HG03432 (cell line): Measurements from ENCODE around the gene CCDC102B.
"Not testable (repeated sequence)": the region's sequence is repeated elsewhere in the genome, so short reads cannot be mapped to it uniquely, and the experiment has no call there.

Experiments used
- ATAC-seq: cut with Tn5 transposase; IDR thresholded peaks from one replicate; pipeline ENCODE4 v1.9.1; 2021; ENCODE audit warnings: mild to moderate bottlenecking, moderate library complexity; ENCODE audit not compliant: unreplicated experiment

Gene CCDC102B

DNA sequence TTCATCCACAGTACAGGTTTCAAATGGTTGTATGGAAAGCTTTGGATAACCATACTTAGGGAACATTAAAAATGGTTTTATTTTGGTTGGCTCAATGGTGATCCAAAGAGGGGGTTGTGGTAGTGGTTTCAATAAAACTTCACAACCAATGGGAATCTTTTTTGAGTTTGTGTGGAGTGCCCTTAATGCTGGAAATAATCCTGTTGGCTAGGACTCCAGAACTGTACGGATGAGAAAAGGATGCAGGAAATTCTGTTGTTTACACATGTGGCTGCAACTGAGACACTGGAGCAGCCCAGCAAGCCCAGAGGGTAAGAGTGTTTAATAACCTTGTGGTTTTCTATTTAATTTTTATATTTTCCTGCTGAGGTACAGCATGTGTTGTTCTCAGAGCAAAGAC, at the start of gene CCDC102B:
TSS of gene CCDC102B (plus strand) at position 210 of the 400 bp plus-strand sequence. CDS start 38,684 bp downstream, outside the sequence.
- ATAC-seq: no peak

DNA sequence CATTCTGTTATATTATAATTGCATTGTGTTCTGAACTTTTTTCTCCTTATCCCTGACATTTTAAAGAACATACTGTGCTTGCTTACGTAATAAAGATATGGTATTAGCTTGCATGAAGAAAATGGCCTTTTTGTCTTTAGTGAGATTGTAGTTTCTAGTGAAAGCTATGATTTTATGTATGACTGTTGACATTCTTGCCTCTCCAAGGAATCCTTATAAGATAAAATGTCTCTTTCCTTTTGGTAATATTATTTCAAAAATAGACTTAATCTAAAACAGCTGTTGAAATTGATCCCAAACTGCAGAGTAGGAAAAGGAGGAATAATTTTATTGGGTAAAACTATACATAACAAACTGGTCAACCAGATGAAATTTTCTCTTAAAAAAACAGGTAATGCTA, 40.8 kb upstream of the CCDC102B start:
- ATAC-seq: no peak

DNA sequence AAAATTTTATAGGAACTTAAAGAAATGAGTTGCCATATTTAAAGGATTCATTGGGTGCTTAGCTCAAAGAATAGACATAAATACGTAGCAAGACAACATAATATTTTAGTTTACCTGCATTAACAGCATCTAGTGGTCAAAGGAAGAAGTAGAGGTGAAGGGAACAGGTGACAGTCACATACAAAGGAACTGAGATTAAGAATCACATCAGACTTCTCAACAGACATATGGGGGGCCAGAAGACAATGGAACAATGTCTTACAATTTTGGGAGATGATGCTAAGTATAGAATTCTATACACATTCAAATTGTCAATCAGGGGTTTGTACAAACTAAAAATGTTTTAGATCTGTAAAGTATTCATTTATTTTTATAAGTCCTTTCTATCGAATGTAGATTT, 38.6 kb upstream of the CCDC102B start:
- no peak for ATAC-seq

DNA sequence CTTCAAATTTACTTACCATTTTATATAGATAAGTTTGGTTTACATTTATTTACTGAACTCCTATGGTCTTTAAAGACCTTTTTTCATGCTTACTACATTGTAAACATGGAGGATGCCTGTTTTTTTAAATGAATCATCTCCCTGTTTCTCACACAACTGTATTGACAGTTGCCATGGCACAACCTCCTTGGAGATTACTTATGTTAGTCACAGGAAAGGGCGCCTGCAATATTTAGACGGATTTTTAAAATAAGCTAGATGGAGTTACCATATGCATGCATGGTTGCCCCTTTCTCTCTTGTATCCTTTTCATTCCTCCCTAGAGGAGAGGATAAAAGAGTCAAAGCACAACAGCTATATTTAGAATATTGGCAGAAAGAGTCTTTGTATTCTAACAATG, 34.8 kb upstream of the CCDC102B start:
- ATAC-seq: no peak

DNA sequence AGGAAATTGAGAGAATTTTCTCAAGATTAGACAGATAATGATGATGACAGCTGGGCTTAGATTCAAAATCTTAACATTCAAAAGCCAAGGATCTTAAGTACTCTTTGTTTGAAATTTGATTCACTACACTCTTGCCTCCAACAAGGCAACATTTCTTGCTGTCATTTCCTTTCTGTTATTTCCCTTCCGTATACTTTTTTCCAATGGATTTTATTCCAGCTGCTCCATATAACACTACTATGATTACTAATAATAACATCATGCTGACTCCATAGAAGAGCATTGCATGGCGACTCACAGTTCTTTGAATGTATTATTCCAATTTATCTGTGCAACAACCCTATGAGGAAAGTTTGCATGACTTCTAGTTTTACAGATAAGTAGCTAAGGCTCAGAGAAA, 33.9 kb upstream of the CCDC102B start:
- ATAC-seq: no peak

DNA sequence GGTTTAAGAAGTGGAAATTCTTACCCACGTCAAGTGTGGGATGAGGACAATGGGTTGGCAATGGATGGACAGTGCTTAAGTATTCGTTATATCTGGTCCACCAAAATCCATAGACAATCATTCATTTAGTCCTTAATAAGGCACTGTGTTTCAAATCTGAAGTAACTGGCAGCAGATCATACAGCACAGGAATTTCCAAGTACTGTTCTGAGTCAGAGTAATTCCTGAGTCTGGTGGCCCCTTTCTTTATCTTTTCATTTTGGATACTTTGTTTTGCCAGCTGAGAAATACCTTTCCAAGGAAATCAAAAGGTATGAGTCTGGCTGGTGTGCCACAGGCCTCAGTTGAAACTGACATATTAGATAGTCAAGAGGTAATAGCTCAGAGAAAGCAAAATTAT, 31.4 kb upstream of the CCDC102B start:
- no peak for ATAC-seq

DNA sequence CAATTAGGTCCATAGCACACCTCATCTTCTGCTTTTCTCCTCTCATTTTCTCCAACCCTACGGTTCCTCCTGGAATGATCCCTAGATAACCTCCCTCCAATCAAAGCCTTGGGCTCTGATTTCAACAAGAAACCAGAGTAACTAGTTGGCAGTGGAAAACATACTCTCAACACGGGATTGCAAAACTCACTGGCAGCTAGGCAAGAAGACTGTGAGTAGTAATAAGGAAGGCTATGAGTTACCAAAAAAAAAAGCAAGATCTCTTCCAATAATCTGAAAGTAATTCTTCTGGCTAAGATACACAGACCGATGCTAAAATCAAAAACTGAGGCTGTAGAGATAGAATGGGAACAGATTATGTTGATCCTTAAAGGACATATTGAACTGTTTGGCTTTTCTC, 28.4 kb upstream of the CCDC102B start:
- no peak for ATAC-seq

DNA sequence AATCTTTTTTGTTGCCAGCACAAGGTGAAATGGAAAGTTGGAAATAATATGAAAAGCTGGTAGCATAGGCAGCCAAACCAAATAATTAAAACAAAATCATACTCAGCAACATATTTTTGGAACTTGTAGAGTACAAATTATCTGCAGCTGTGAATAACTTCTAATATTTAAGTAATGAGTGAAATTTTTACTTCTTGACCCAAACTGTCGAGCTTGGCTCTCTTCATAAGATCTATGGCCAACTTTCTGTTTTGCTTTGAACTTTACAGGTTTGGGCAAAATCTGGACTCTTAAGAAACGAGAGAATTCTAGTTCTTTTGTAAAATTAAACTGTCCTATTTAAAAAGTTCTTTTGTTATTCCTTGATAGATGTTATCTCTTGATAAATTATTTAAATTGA, 25.6 kb upstream of the CCDC102B start:
- ATAC-seq: no peak

DNA sequence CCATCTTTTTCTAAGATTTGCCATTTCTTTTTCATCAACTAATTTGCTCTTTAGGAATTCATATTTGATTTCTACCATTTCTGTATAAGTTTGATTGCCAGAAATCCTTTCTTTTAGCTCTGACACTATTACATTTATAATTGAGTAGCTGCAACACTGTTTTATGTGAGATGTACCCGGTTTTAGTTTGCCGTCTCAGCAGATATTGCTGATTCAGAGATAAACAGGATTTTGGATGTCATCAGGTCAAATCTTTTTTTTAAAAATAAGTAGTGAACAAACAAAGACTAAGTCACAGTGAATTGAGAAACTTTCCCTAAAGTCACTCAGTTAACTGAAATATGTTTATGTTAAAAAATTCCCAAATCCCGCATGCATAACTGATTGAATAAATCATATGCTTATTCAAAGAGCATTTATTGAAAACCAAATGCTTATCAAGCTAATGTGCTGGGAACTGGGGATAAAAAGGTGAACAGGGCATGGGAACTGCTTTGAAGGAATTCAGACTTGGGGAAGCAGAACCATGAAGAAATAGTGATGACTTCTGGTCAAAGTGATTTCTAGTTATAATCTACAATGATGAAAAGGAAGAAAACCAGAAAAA, 19.5 kb upstream of the CCDC102B start:
- no peak for ATAC-seq

DNA sequence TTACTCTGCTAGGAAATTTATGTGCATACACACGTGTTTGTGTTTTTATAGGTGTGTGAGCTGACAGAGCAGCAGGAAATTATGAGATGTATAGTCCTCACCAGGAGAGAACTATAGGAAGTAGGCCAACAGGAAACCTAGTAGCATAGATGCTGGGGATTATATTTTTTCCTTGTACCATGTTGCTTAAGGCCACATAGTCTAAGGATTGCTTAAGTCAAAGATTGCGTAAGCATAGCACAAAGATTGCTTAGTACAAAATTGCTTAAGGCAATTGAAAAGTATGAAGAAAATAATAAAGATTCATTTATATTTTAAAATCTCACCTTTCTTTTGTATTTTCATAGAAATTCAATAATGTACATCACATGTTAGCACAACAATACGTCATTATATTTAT, 18.7 kb upstream of the CCDC102B start:
- ATAC-seq: no peak

DNA sequence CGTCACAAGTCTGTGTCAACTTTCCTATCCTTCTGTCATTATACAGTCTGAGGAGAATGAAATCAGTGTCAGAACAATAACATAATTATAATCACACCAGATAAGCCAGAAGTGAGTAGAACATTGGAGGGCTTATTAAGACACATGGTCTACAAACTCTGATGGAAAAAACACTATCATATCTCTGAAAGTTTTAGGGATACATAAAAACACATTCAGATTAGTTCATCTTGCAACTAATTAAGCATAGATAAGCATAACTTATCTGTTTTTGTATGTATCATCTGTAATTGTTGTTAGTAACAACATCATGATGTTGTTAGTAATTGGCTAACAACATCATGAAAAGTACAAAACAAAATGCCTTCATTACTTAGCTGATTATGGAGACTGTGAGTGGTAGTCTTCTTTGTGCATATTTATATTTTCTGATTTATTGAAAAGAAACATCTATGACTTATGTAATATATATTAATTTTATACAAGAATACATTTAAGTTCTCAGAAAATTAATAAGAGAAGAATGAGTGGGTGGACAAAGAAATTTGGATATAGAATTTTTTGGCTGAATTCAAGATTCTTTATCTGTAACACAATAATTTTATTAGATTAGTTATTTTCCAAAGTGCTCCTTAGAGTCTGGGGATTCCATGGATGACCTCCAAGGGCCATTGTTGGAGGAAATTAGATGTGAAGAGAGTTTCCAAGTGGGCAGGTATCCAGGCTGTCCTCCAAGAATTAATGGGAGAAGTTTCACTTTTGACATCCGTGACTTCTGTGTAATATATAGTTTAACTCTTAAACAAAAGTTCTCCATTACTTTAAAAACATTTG, 16.9 kb upstream of the CCDC102B start:
- no peak for ATAC-seq

DNA sequence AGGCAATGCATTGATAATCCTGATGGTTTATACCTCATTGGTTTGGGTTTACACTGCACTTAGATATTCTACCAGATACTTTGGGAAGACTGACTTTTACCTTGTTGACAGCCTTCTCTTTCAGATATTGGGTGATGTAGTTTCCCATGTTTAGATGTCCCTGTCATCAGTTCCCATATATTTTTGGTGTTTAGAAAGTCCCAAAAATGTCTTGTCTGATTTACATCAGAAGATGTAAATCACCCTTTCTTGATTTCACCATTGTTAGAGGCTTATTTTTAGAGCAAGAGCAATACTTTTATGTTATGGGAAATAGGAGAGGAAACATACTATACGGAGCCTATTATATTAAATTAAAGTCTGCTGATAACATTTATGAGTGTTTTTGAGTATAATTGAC, 14.4 kb upstream of the CCDC102B start:
- ATAC-seq: no peak

DNA sequence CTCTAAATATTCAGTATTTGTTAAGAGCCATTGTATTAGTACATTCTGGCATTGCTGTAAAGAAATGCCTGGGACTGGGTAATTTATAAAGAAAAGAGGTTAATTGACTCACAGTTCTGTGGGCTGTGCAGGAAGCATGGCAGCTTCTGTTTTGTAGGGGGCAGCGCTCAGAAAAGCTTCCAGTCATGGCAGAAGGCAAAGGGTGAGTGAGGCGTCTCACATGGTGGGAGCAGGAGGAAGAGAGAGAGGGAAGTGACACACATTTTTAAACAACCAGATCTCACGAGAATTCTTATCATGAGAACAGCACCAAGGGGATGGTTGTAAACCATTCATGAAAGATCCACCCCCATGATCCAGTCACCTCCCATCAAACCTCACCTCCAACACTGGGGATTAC, 13.8 kb upstream of the CCDC102B start:
- ATAC-seq: no peak

DNA sequence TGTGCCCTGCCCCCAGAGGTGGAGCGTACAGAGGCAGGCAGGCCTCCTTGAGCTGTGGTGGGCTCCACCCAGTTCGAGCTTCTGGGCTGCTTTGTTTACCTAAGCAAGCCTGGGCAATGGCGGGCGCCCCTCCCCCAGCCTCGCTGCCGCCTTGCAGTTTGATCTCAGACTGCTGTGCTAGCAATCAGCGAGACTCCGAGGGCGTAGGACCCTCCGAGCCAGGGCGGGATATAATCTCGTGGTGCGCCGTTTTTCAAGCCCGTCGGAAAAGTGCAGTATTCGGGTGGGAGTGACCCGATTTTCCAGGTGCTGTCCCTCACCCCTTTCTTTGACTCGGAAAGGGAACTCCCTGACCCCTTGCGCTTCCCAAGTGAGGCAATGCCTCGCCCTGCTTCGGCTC, 7.6 kb upstream of the CCDC102B start:
- ATAC-seq: not testable (repeated sequence)

DNA sequence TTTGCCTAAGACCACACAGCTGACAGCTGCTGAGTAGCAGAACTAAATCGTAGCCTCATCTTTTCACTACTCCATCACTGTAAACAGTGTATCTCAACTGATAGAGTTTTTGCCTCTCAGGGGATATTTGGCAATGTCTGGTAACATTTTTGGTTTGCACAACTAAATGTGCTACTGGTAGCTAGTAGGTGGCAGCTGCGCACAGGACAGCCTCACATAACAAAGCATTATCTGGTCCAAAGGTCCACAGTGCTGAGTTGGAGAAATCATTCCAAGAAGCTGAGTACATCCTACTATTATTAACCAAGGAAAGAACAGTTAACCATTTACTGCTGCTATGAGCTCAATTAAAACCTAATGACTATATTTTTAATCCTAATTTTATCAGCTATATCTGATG, 6.1 kb upstream of the CCDC102B start:
- no peak for ATAC-seq

DNA sequence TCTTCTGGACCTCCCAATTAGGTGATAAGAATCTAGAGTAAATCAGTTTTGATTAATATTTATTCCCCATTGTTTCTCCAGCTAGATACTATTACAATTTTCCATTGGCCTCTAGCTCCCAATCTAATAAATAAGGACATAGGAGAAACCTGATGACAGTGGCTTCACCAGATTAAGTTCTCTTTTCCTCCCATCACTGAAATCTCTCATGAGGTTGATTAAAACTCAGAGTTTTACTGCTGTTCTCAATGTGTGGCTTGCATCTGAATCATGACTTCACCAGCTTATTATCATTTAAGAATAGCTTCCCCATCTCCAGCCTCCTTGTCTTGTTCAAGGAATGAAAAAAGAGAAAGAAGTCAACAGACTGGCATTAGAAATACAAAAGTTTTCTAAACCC, 3.9 kb upstream of the CCDC102B start:
- no peak for ATAC-seq

DNA sequence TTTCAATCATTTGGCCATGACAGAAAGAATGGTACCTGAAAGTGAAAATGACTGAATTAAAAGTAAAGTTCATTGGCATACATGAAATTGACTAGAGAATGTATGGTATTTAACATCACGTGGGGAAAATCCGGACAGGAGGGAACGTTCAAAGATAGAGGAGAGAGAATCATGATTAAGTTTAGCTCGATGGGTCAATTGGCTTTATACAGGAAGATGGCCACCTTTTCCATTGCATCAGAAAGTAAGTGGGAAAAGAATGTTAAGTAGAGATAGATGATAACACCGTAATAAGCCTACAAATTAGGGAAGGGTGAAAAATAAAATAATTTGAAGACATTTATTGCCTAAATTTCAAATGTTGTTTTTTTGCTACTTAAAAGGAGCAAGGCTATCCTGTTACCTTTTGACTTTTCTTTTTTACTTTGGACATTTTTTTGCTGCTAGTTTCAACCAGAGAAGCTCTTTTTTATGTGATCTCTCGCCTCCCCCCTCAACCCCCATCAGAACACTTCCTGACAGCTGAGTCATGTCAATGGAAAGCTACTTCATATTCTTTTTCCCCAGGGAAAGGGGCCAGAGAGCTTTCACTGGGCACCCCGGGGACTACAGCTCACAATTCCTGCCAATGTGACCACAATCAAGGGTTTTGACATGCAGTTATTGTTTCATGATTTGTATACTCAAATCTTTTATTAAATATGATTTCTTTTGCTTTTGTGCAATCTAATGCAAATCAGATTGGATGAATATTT, 767 bp upstream of the CCDC102B start:
- ATAC-seq: no peak

DNA sequence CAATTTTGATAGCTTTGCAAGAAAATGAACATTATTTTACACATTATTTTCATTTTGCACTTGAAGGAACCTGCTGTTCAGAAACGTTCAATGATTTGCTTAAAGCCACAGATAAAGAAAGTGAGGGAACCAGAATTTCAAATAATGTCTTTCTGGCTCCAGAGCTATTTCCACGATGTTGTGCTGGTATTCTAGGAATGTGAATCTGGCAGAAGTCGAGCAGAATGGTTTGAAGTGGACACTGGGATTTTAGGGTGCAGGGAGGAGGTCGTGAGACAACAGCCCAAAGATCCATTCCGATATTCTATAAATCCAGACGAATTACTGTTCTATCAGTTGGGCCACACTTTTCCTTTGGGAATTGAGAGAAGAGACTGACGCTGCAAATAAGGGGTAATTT, 2.2 kb downstream of the CCDC102B start:
- no peak for ATAC-seq

DNA sequence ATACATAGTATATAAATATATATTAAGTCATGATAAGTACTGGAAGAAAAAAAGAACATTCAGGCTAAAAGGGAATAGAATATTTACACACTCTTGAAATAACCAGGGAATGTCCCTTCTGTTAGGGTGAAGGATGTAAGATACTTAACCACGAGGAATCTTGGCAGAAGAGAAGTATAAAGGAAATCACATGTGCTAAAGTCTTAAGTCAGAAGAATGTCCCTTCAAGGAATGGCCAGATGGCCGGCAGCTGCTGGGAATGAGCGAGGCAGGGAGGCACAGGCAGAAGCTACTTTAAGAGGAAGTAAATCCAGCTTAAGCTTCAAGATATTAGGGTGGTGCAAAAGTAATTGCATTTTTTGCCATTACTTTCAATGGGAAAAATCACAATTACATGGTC, 5.5 kb downstream of the CCDC102B start:
- ATAC-seq: no peak

DNA sequence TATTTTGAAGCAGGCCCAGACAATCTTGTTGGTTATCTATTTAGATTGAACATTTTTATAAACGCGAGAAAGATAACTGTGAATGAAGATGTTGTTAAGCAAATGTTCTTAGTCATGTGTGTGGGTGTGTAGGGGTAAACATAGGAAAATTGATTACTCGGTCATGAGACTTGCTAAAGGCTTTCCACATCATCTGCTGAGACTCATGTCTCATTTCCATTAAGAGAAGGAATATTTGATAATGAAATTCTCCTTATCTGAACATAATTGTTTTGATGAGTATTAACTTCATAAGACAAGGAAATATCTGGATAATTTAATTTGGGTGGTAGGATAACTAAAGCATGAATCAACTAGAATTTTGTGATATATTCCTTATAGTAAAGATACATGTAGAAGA, 19.7 kb downstream of the CCDC102B start:
- ATAC-seq: no peak

DNA sequence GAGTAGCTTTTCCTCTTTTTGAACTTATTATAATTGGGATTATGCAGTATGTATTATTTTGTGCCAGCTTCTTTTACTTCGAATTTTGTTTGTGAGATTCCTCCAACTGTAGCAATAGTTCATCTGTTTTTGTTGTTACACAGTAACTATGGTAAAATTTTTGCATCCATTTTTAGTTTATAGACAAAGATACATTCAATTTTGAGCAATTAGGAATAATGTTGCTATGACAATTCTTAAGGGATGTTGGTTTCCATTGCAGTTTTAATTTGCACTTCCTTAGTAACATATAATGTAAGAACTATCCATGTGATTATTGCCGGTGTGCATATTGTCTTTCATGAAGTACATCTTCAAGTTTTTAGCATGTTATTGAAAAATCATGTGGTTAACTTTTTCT, 20.7 kb downstream of the CCDC102B start:
- no peak for ATAC-seq

DNA sequence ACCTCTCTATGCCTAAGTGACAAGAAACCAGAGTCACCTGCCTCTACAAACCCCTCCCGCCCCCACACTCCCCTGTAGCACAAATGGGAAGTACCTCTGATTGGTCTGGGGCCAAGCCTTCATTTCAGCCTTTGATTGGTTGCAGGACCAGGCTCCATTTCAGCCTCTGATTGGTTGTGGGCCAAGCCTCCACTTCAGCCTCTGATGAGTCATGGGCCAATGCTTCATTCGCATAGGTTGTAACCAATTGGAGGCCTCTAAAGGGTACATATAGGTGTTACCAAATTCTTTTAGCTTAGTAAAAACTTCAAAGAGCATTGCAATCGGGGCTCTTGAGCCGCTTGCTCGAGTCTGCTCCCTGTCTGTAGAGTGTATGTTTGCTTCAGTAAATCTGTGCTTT, 25.0 kb downstream of the CCDC102B start:
- ATAC-seq: no peak
